Sigmoid colon (tissue), 7 donors: ENCODE data around the gene MAIP1. TPM values are rescaled to one million over a fixed set of nuclear protein-coding genes. Genes with fewer than 3 reads are reported as not detected.

Experiments used
- DNase-seq: peaks from one replicate; pipeline ENCODE4 v3.0.0-alpha.2; 2019
- H3K27ac ChIP-seq, 4 donors: fragments of 200-600 bp; sonication (generic); one replicate each; pipeline ENCODE4 v1.5.1; 2016 to 2019; ENCODE audit warnings: mild to moderate bottlenecking in 1 of 4
- H3K27me3 ChIP-seq, 3 donors: fragments of 200-600 bp; sonication (generic); one replicate each; pipeline ENCODE4 v1.5.1; 2019; ENCODE audit warnings: mild to moderate bottlenecking in 1 of 3
- H3K36me3 ChIP-seq, 4 donors: fragments of 200-600 bp; sonication (generic); one replicate each; pipeline ENCODE4 v1.5.1; 2016 to 2019
- H3K4me1 ChIP-seq, 4 donors: fragments of 200-600 bp; sonication (generic); one replicate each; pipeline ENCODE4 v1.5.1; 2017 to 2019
- H3K4me3 ChIP-seq, 4 donors: fragments of 200-600 bp; sonication (generic); one replicate each; pipeline ENCODE4 v1.5.1; 2017 to 2019; ENCODE audit warnings: mild to moderate bottlenecking in 2 of 4, moderate library complexity in 1 of 4
- H3K9me3 ChIP-seq, 4 donors: fragments of 200-600 bp in 3 of 4; sonication (generic) in 3 of 4; one replicate each; pipeline versions ENCODE4 v1.5.1 to v1.6.1; 2013 to 2019
- CTCF ChIP-seq, 4 experiments: fragments of 450-650 bp in 3 of 4; fragments of 200-600 bp in 1 of 4; IDR thresholded peaks; one replicate each; pipeline ENCODE4 v1.5.1; 2016 to 2019; ENCODE audit warnings: antibody characterized with exemption in 4 of 4, mild to moderate bottlenecking in 3 of 4, moderate library complexity in 2 of 4
- EP300 ChIP-seq, 4 donors: sonication (generic); formaldehyde crosslinking; IDR thresholded peaks; one replicate each; pipeline ENCODE4 v1.6.1; 2017; ENCODE audit warnings: antibody characterized with exemption in 4 of 4
- POLR2A ChIP-seq, 2 donors: fragments of 450-650 bp; IDR thresholded peaks; one replicate each; pipeline ENCODE4 v1.6.1; 2016; ENCODE audit warnings: antibody characterized with exemption in 2 of 2, mild to moderate bottlenecking in 2 of 2, moderate library complexity in 2 of 2
- POLR2AphosphoS5 ChIP-seq, 4 donors: sonication (generic); formaldehyde crosslinking; IDR thresholded peaks; one replicate each; pipeline ENCODE4 v1.6.1; 2017; ENCODE audit warnings: antibody characterized with exemption in 4 of 4
- WGBS, 2 donors: extraction: QIAGEN DNeasy Blood & Tissue Kit; methylation state at CpG; one replicate each; pipeline ENCODE4 v1.1.7; 2013; 5-methylcytosine and 5-hydroxymethylcytosine counted together
- intact Hi-C: fragments of 100-400 bp; cut with DNase I; formaldehyde crosslinking; loops from one replicate; pipeline ENCODE4 v1.15.1; 2023
- polyA plus RNA-seq, 3 donors: library from polyadenylated mRNA; stranded (reverse); fragments of 200-250 nt; gene quantifications; one replicate each; pipeline ENCODE4 v1.2.3, GENCODE V29; 2013
- total RNA-seq, 4 donors: library from RNA; depleted of rRNA; stranded (reverse); fragments of >200 nt; gene quantifications; one replicate each; pipeline ENCODE4 v1.1.0, GENCODE V29; 2016
- donor health status: healthy with polysubstance abuse.
- donor health status: Bipolar disorder and iron deficiency.
- donor health status: healthy.

The MAIP1 gene
- total and polyA plus RNA-seq, 7 donors, result 13.3 to 54.1 (median 20.3) TPM

- no peak for DNase-seq
- Histone ChIP-seq H3K36me3 (no peaks in the 10 kb centered on the region), H3K4me3 (peak overlapping the region in 1 of 4 donors; percentile 21), H3K27me3 (no peaks in the 10 kb centered on the region), H3K27ac (no peak overlapping the region), H3K4me1 (peaks cover 0 to 7% (median 6%) of the 10 kb centered on the region in 4 donors), H3K9me3 (no peaks in the 10 kb centered on the region)
- TF ChIP-seq EP300 (IDR thresholded peaks at IDR 0.05), result no peak
- no peak for TF ChIP-seq CTCF (IDR thresholded peaks at IDR 0.05)
- TF ChIP-seq POLR2A (IDR thresholded peaks at IDR 0.05), result no peak
- TF ChIP-seq POLR2AphosphoS5 (IDR thresholded peaks at IDR 0.05), result no peak
- WGBS, 2 donors, result 78% methylated on average over 5 of the region's 5 CpGs
- intact Hi-C loops, result no loop called here
Measured at GRCh38 chr2:199979398-199979797, 24.0 kb downstream of the MAIP1 start.

GRCh38 chr2:199979832-199980628 is 24.6 kb downstream of the MAIP1 start:
- no peaks in the 10 kb centered on the region for H3K9me3 ChIP-seq
- no peaks in the 10 kb centered on the region for H3K27me3 ChIP-seq
- DNase-seq, result peak; percentile 87
- H3K27ac ChIP-seq, result no peak overlapping the region
- H3K36me3 ChIP-seq, result no peaks in the 10 kb centered on the region
- TF ChIP-seq POLR2AphosphoS5 (IDR thresholded peaks at IDR 0.05), result no peak
- TF ChIP-seq CTCF (IDR thresholded peaks at IDR 0.05), result peak; percentile 64 to 83 (median 79)
- H3K4me3 ChIP-seq, result peak overlapping the region in 2 of 4 donors; percentile 11 to 21
- 21 to 23% methylated on average over 12 of the region's 12 CpGs for WGBS, 2 donors
- intact Hi-C loops, result loop anchor here (1.0 to 10.0 kb wide), 3 partner anchors 327 to 725 kb away; partner anchors contain the start of gene SPATS2L
- peaks cover 0 to 7% (median 6%) of the 10 kb centered on the region in 4 donors for H3K4me1 ChIP-seq

GRCh38 chr2:199982126-199982843 is 26.9 kb downstream of the MAIP1 start:
- intact Hi-C loops, result loop anchor here (5.0 to 10.0 kb wide), 2 partner anchors 325 to 723 kb away; partner anchors contain the start of gene SPATS2L
- no peak for TF ChIP-seq POLR2A (IDR thresholded peaks at IDR 0.05)
- no peak for TF ChIP-seq CTCF (IDR thresholded peaks at IDR 0.05)
- TF ChIP-seq EP300 (IDR thresholded peaks at IDR 0.05), result no peak
- no peak for TF ChIP-seq POLR2AphosphoS5 (IDR thresholded peaks at IDR 0.05)
- no peaks in the 10 kb centered on the region for H3K9me3 ChIP-seq
- H3K36me3 ChIP-seq, result no peaks in the 10 kb centered on the region
- DNase-seq, result no peak
- no peak overlapping the region for H3K27ac ChIP-seq
- H3K27me3 ChIP-seq, result no peaks in the 10 kb centered on the region
- peaks cover 0 to 7% (median 6%) of the 10 kb centered on the region in 4 donors for H3K4me1 ChIP-seq
- no peak overlapping the region for H3K4me3 ChIP-seq
- 79 to 94% methylated on average over 5 of the region's 5 CpGs for WGBS, 2 donors

- WGBS, 2 donors, result 79 to 90% methylated on average over 1 of the region's 1 CpG
- Histone ChIP-seq H3K4me3 (no peak overlapping the region), H3K36me3 (no peaks in the 10 kb centered on the region), H3K27me3 (no peaks in the 10 kb centered on the region), H3K27ac (no peak overlapping the region), H3K4me1 (peaks cover 0 to 7% (median 6%) of the 10 kb centered on the region in 4 donors), H3K9me3 (no peaks in the 10 kb centered on the region)
- TF ChIP-seq POLR2AphosphoS5 (IDR thresholded peaks at IDR 0.05) (no peak), CTCF (IDR thresholded peaks at IDR 0.05) (no peak), POLR2A (IDR thresholded peaks at IDR 0.05) (no peak), EP300 (IDR thresholded peaks at IDR 0.05) (no peak)
- no peak for DNase-seq
- intact Hi-C loops, result loop anchor here (5.0 to 10.0 kb wide), 2 partner anchors 324 to 721 kb away; partner anchors contain the start of gene SPATS2L
Measured at GRCh38 chr2:199983534-199983933, 28.2 kb downstream of the MAIP1 start.
